Epithelial cell of prostate (primary cell): ENCODE results near the gene TYW1.
"Not testable (repeated sequence)": the region's sequence is repeated elsewhere in the genome, so short reads cannot be mapped to it uniquely, and the experiment has no call there.

ENCODE experiments used
- DNase-seq: peaks from one replicate; pipeline ENCODE4 v3.0.0-alpha.2; 2011; ENCODE audit warnings: low read depth, low spot score
- H3K27ac ChIP-seq: fragments of 450-650 bp; 2 replicates; pipeline ENCODE4 v1.5.1; 2017; ENCODE audit warnings: mild to moderate bottlenecking

Gene TYW1

GRCh38 chr7:67182956-67183750, 186.5 kb downstream of the TYW1 start:
- peak overlapping the region; percentile 50 for H3K27ac ChIP-seq
- DNase-seq, result peak; percentile 29

- H3K27ac ChIP-seq, DNase-seq: not testable (repeated sequence)
Observed at GRCh38 chr7:67184912-67185659, 188.5 kb downstream of the TYW1 start.

- H3K27ac ChIP-seq, result not testable (repeated sequence)
Observed at GRCh38 chr7:67185660-67186129, 189.1 kb downstream of the TYW1 start.

GRCh38 chr7:67189160-67189559, 192.5 kb downstream of the TYW1 start:
- not testable (repeated sequence) for DNase-seq, H3K27ac ChIP-seq

More at GRCh38 chr7:67185660-67186129, 189.1 kb downstream of the TYW1 start:
- not testable (repeated sequence) for DNase-seq

- not testable (repeated sequence) for H3K27ac ChIP-seq, DNase-seq
Observed at GRCh38 chr7:67189801-67190465, 193.3 kb downstream of the TYW1 start.

GRCh38 chr7:67191002-67191720, 194.5 kb downstream of the TYW1 start:
- not testable (repeated sequence) for H3K27ac ChIP-seq, DNase-seq

- not testable (repeated sequence) for DNase-seq, H3K27ac ChIP-seq
Observed at GRCh38 chr7:67192123-67192702, 195.6 kb downstream of the TYW1 start.

- H3K27ac ChIP-seq, DNase-seq: not testable (repeated sequence)
Observed at GRCh38 chr7:67192889-67193613, 196.4 kb downstream of the TYW1 start.

- not testable (repeated sequence) for DNase-seq, H3K27ac ChIP-seq
Observed at GRCh38 chr7:67196176-67196575, 199.5 kb downstream of the TYW1 start.

GRCh38 chr7:67198865-67199526, 202.4 kb downstream of the TYW1 start:
- not testable (repeated sequence) for H3K27ac ChIP-seq

GRCh38 chr7:67205772-67206171, 209.1 kb downstream of the TYW1 start:
- not testable (repeated sequence) for DNase-seq, H3K27ac ChIP-seq

More at GRCh38 chr7:67198865-67199526, 202.4 kb downstream of the TYW1 start:
- DNase-seq, result not testable (repeated sequence)

GRCh38 chr7:67206452-67206851, 209.8 kb downstream of the TYW1 start:
- H3K27ac ChIP-seq, result no peak overlapping the region
- DNase-seq, result no peak

GRCh38 chr7:67208656-67209055, 212.0 kb downstream of the TYW1 start:
- not testable (repeated sequence) for H3K27ac ChIP-seq, DNase-seq

- no peak overlapping the region for H3K27ac ChIP-seq
- no peak for DNase-seq
Observed at GRCh38 chr7:67209256-67209655, 212.6 kb downstream of the TYW1 start.

GRCh38 chr7:67210567-67210966, 213.9 kb downstream of the TYW1 start:
- no peak overlapping the region for H3K27ac ChIP-seq
- DNase-seq, result no peak

- H3K27ac ChIP-seq, DNase-seq: not testable (repeated sequence)
Observed at GRCh38 chr7:67211650-67212330, 215.2 kb downstream of the TYW1 start.

GRCh38 chr7:67213038-67213437, 216.4 kb downstream of the TYW1 start:
- DNase-seq, result not testable (repeated sequence)

GRCh38 chr7:67223551-67223950, 226.9 kb downstream of the TYW1 start:
- DNase-seq, result peak; percentile 5
- not testable (repeated sequence) for H3K27ac ChIP-seq

More at GRCh38 chr7:67213038-67213437, 216.4 kb downstream of the TYW1 start:
- not testable (repeated sequence) for H3K27ac ChIP-seq
